HEK293 (cell line): ENCODE measurements around the gene BRD2.
A peak's percentile ranks its signal among the peaks of the same experiment; 100 is the strongest.

Experiments
- CTCF ChIA-PET: fragments of 350-600 bp; formaldehyde crosslinking; extraction: SDS; loops from one replicate; lab custom pipeline; 2021; ENCODE audit warnings: antibody characterized with exemption; lab: Yijun Ruan, JAX
- POLR2A ChIA-PET: fragments of 300-600 bp; formaldehyde crosslinking; extraction: SDS; loops from one replicate; lab custom pipeline; 2020; ENCODE audit warnings: antibody characterized with exemption, inconsistent platforms; lab: Yijun Ruan, JAX
- H3K27ac ChIP-seq: fragments of 200-500 bp; sonication (Bioruptor generic); 2 replicates; pipeline ENCODE4 v1.5.1; 2014; ENCODE audit warnings: low read depth, low read length, control low read depth, inconsistent platforms; ENCODE audit errors: extremely low read depth
- H3K36me3 ChIP-seq, 2 experiments: fragments of 200-500 bp in 1 of 2; sonication (Bioruptor generic) in 1 of 2; 1 replicate in 1 of 2; 2 replicates in 1 of 2; pipeline ENCODE4 v1.5.1; 2014 to 2017; ENCODE audit warnings: inconsistent platforms in 2 of 2, low read length in 2 of 2; ENCODE audit not compliant: control insufficient read depth in 2 of 2, insufficient read depth in 1 of 2
- H3K4me1 ChIP-seq: fragments of 200-500 bp; sonication (Bioruptor generic); 2 replicates; pipeline ENCODE4 v1.5.1; 2014; ENCODE audit warnings: mild to moderate bottlenecking, low read length, inconsistent platforms; ENCODE audit not compliant: control insufficient read depth, insufficient read depth
- H3K4me3 ChIP-seq: 2 replicates; pipeline ENCODE4 v1.5.1; 2011; ENCODE audit warnings: low read depth, mild to moderate bottlenecking, control low read depth, low read length, moderate library complexity
- H3K9me3 ChIP-seq: fragments of 200-500 bp; sonication (Bioruptor generic); 2 replicates; pipeline ENCODE4 v1.5.1; 2014; ENCODE audit warnings: low read depth, low read length, inconsistent platforms; ENCODE audit not compliant: control insufficient read depth, insufficient read depth
- HOXA7 ChIP-seq: sonication (generic); formaldehyde crosslinking; IDR thresholded peaks from 2 replicates; pipeline ENCODE4 v1.8.1; 2022; ENCODE audit warnings: missing genetic modification reagents, borderline replicate concordance
- IKZF3 ChIP-seq: fragments of 450-650 bp; IDR thresholded peaks from 2 replicates; pipeline ENCODE4 v1.5.0; 2018; ENCODE audit warnings: missing biosample characterization, mild to moderate bottlenecking, missing genetic modification characterization, moderate library complexity
- INSM2 ChIP-seq: fragments of 450-650 bp; formaldehyde crosslinking; IDR thresholded peaks from 2 replicates; pipeline ENCODE4 v1.5.1; 2016; ENCODE audit warnings: missing biosample characterization, missing genetic modification characterization
- OSR2 ChIP-seq: fragments of 450-650 bp; formaldehyde crosslinking; IDR thresholded peaks from 2 replicates; pipeline ENCODE4 v1.5.1; 2016; ENCODE audit warnings: missing biosample characterization, missing genetic modification characterization
- TCF7L2 ChIP-seq: IDR thresholded peaks from 2 replicates; pipeline ENCODE4 v1.6.1; 2011; ENCODE audit warnings: low read depth, mild to moderate bottlenecking, inconsistent platforms, low read length, moderate library complexity, borderline replicate concordance
- YY2 ChIP-seq: fragments of 450-650 bp; formaldehyde crosslinking; IDR thresholded peaks from 2 replicates; pipeline ENCODE4 v1.5.1; 2016; ENCODE audit warnings: missing biosample characterization, missing genetic modification characterization
- ZFHX2 ChIP-seq: fragments of 450-650 bp; formaldehyde crosslinking; conservative IDR thresholded peaks from 2 replicates; pipeline ENCODE4 v1.5.1; 2016; ENCODE audit warnings: missing biosample characterization, missing genetic modification characterization
- ZIC2 ChIP-seq: fragments of 450-650 bp; formaldehyde crosslinking; IDR thresholded peaks from 2 replicates; pipeline ENCODE4 v1.5.1; 2016; ENCODE audit warnings: missing biosample characterization, missing genetic modification characterization
- ZNF169 ChIP-seq: fragments of 450-650 bp; formaldehyde crosslinking; IDR thresholded peaks from 2 replicates; pipeline ENCODE4 v1.5.1; 2016; ENCODE audit warnings: missing biosample characterization, missing genetic modification characterization
- ZNF23 ChIP-seq: fragments of 450-650 bp; formaldehyde crosslinking; IDR thresholded peaks from 2 replicates; pipeline ENCODE4 v1.5.1; 2016; ENCODE audit warnings: missing biosample characterization, missing genetic modification characterization, borderline replicate concordance
- ZNF24 ChIP-seq: fragments of 450-650 bp; formaldehyde crosslinking; IDR thresholded peaks from 2 replicates; pipeline ENCODE4 v1.5.1; 2016; ENCODE audit warnings: missing biosample characterization, missing genetic modification characterization
- ZNF266 ChIP-seq: fragments of 450-650 bp; formaldehyde crosslinking; IDR thresholded peaks from 2 replicates; pipeline ENCODE4 v1.5.1; 2016; ENCODE audit warnings: missing biosample characterization, missing genetic modification characterization, low read depth
- ZNF311 ChIP-seq: fragments of 450-650 bp; formaldehyde crosslinking; IDR thresholded peaks from 2 replicates; pipeline ENCODE4 v1.5.1; 2017; ENCODE audit warnings: missing biosample characterization, missing genetic modification characterization, borderline replicate concordance
- ZNF473 ChIP-seq: fragments of 450-650 bp; formaldehyde crosslinking; IDR thresholded peaks from 2 replicates; pipeline ENCODE4 v1.5.1; 2017; ENCODE audit warnings: missing biosample characterization, missing genetic modification characterization
- ZNF521 ChIP-seq: fragments of 450-650 bp; formaldehyde crosslinking; IDR thresholded peaks from 2 replicates; pipeline ENCODE4 v1.5.1; 2017; ENCODE audit warnings: missing biosample characterization, mild to moderate bottlenecking, missing genetic modification characterization
- ZNF558 ChIP-seq: fragments of 450-650 bp; formaldehyde crosslinking; IDR thresholded peaks from 2 replicates; pipeline ENCODE4 v1.5.1; 2016; ENCODE audit warnings: missing biosample characterization, missing genetic modification characterization
- ZNF629 ChIP-seq: fragments of 450-650 bp; formaldehyde crosslinking; IDR thresholded peaks from 2 replicates; pipeline ENCODE4 v1.5.1; 2017; ENCODE audit warnings: missing biosample characterization, missing genetic modification characterization
- ZNF677 ChIP-seq: fragments of 450-650 bp; IDR thresholded peaks from 2 replicates; pipeline ENCODE4 v1.5.0; 2018; ENCODE audit warnings: missing biosample characterization, mild to moderate bottlenecking, missing genetic modification characterization, moderate library complexity
- TF ChIP-seq, protein P1 (sequence below): fragments of 450-650 bp; formaldehyde crosslinking; IDR thresholded peaks from 2 replicates; pipeline ENCODE4 v1.5.1; 2016; ENCODE audit warnings: missing biosample characterization, missing genetic modification characterization
- TF ChIP-seq, protein P2 (sequence below): fragments of 450-650 bp; formaldehyde crosslinking; IDR thresholded peaks from 2 replicates; pipeline ENCODE4 v1.5.1; 2016; ENCODE audit warnings: missing biosample characterization, missing genetic modification characterization
- TF ChIP-seq, protein P3 (sequence below): fragments of 450-650 bp; formaldehyde crosslinking; IDR thresholded peaks from 2 replicates; pipeline ENCODE4 v1.5.1; 2017; ENCODE audit warnings: missing biosample characterization, missing genetic modification characterization

The BRD2 gene

DNA sequence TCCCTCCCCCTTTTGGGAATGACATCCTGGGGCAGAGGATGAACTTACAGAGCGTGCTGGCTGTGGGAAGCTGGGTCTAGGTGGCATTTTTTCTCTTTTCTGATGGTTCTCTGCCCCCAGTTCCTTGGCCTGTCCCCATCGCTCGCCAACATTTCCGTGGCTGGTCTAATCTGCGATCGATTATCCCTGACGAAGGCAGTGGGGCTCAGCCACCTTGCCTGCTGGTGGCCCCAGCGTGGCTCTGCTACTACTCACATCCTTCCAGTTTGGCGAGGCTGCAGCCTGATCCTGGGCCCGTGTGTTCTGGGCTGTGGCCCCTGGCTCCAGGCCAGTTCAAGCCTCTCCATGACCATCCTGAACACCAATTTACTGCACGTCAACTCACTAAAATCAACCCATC, 47.4 kb downstream of the BRD2 start (continued):
- TF ChIP-seq, protein P1, sequence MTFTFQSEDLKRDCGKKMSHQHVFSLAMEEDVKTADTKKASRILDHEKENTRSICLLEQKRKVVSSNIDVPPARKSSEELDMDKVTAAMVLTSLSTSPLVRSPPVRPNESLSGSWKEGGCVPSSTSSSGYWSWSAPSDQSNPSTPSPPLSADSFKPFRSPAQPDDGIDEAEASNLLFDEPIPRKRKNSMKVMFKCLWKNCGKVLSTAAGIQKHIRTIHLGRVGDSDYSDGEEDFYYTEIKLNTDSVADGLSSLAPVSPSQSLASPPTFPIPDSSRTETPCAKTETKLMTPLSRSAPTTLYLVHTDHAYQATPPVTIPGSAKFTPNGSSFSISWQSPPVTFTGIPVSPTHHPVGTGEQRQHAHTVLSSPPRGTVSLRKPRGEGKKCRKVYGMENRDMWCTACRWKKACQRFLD (tag by site-specific recombination): no peak

DNA sequence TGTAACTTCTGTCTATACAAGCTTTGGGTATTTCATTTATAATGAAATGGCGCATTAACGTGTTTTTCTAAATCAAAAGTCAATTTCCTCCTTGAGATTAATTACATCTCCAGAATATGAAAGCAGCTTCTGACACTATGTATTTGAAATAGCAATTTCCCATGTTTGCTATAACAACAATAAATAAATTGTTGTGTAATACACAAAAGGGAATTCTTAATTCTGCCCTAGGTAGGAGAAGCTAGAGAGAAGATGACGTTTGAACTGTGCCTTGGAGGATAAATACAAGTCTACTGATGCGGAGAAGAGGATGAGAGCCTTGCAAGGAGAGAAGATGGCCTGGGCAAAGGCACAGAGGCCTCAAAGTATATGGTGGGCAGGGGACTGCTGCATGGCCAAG, 48.6 kb downstream of the BRD2 start:
- POLR2A ChIA-PET: interaction anchor here (1.3 kb wide), 1 partner anchor 63 kb away, joined by 3 read pairs; no protein-coding TSS in a partner anchor

DNA sequence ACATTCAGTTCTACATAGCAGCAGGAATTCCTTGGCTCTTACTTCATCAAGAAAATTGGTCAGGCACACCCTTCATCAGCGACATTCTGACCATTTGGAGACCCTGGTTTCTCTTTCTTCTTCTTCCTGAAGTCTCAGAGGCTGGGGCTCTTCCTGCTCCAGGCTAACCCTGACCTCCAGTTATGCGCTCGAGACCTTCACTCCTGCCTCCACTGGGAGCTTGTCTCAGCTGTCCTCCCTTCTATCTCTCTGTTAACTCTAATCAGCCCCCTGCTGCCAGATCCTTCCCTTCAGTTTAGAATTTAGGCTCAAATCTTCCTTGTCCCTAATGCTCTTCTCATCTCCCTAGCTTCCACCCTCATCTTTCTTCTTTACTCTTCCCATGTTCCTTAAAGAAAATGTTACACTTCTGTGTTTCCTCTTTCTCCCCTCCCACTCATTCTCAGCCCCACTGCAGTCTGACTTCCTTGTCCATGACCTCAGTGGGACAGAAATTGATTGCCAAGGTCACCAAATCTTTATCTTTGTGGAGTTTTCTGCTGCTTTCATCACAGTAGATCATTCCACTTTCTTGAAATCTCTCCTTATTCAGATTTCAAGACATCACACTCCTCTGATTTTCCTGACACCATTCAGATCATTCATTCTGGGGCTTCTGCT, 49.4 kb downstream of the BRD2 start:
- Histone ChIP-seq H3K9me3 (no peaks in the 10 kb centered on the region), H3K4me1 (no peaks in the 10 kb centered on the region), H3K36me3 (no peaks in the 10 kb centered on the region), H3K27ac (no peak overlapping the region), H3K4me3 (no peak overlapping the region)
- no peak for TF ChIP-seq ZIC2 (tag by site-specific recombination)
- TF ChIP-seq, protein P2, sequence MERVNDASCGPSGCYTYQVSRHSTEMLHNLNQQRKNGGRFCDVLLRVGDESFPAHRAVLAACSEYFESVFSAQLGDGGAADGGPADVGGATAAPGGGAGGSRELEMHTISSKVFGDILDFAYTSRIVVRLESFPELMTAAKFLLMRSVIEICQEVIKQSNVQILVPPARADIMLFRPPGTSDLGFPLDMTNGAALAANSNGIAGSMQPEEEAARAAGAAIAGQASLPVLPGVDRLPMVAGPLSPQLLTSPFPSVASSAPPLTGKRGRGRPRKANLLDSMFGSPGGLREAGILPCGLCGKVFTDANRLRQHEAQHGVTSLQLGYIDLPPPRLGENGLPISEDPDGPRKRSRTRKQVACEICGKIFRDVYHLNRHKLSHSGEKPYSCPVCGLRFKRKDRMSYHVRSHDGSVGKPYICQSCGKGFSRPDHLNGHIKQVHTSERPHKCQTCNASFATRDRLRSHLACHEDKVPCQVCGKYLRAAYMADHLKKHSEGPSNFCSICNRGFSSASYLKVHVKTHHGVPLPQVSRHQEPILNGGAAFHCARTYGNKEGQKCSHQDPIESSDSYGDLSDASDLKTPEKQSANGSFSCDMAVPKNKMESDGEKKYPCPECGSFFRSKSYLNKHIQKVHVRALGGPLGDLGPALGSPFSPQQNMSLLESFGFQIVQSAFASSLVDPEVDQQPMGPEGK (tag by site-specific recombination): no peak
- 0 out of 2 replicates have a peak, but pooled peaks have one; percentile 14 for TF ChIP-seq ZFHX2
- TF ChIP-seq ZNF311 (tag by site-specific recombination): no peak
- TF ChIP-seq ZNF266 (tag by site-specific recombination): no peak
- CTCF ChIA-PET: interaction anchor here (0.6 to 6.5 kb wide), 8 partner anchors 19 to 231 kb away, joined by 3 to 59 read pairs (median 4); no protein-coding TSS in a partner anchor
- POLR2A ChIA-PET: interaction anchor here (1.4 kb wide), 1 partner anchor 56 kb away, joined by 3 read pairs; no protein-coding TSS in a partner anchor

More for the DNA sequence above, 48.6 kb downstream of the BRD2 start:
- Histone ChIP-seq H3K36me3 (no peaks in the 10 kb centered on the region), H3K4me3 (no peak overlapping the region), H3K9me3 (no peaks in the 10 kb centered on the region), H3K4me1 (no peaks in the 10 kb centered on the region), H3K27ac (no peak overlapping the region)
- CTCF ChIA-PET: interaction anchor here (0.5 to 6.5 kb wide), 16 partner anchors 16 to 231 kb away, joined by 3 to 59 read pairs (median 5); partner anchors contain the start of gene HLA-DMA
- no peak for TF ChIP-seq INSM2 (tag by site-specific recombination)
- TF ChIP-seq ZNF473 (tag by site-specific recombination): no peak
- no peak for TF ChIP-seq ZNF629 (tag by site-specific recombination)
- TF ChIP-seq TCF7L2: no peak
- no peak for TF ChIP-seq ZNF558 (tag by site-specific recombination)
- no peak for TF ChIP-seq OSR2 (tag by site-specific recombination)
- TF ChIP-seq ZNF23 (tag by site-specific recombination): no peak
- TF ChIP-seq ZNF677 (tag by site-specific recombination): no peak
- no peak for TF ChIP-seq ZNF311 (tag by site-specific recombination)
- TF ChIP-seq YY2 (tag by site-specific recombination): no peak
- TF ChIP-seq, protein P3, sequence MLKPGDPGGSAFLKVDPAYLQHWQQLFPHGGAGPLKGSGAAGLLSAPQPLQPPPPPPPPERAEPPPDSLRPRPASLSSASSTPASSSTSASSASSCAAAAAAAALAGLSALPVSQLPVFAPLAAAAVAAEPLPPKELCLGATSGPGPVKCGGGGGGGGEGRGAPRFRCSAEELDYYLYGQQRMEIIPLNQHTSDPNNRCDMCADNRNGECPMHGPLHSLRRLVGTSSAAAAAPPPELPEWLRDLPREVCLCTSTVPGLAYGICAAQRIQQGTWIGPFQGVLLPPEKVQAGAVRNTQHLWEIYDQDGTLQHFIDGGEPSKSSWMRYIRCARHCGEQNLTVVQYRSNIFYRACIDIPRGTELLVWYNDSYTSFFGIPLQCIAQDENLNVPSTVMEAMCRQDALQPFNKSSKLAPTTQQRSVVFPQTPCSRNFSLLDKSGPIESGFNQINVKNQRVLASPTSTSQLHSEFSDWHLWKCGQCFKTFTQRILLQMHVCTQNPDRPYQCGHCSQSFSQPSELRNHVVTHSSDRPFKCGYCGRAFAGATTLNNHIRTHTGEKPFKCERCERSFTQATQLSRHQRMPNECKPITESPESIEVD: no peak
- TF ChIP-seq IKZF3 (tag by site-specific recombination): no peak
- TF ChIP-seq ZNF24 (tag by site-specific recombination): no peak
- no peak for TF ChIP-seq ZNF521 (tag by site-specific recombination)
- TF ChIP-seq ZNF169 (tag by site-specific recombination): no peak
- TF ChIP-seq HOXA7: no peak
